ENCODE data around the gene TXNIP.

- TF ChIP-seq CTCF (IDR thresholded peaks at IDR 0.05) (no peak), POLR2A (IDR thresholded peaks at IDR 0.05) (no peak)
Measured at GRCh38 chr1:146016891-146017290, 20.5 kb upstream of the TXNIP start.
